ENCODE data around the gene ING5. TPM values are rescaled to one million over a fixed set of nuclear protein-coding genes. Genes with fewer than 3 reads are reported as not detected.

ING5 gene
- total RNA-seq, 1 donor from 2014 or later, result 16.3 TPM

- H3K27ac Mint-ChIP-seq (ENCODE audit: unreplicated experiment), result no peak overlapping the region
- no peaks in the 10 kb centered on the region for H3K27me3 Mint-ChIP-seq (ENCODE audit: low read depth)
- H3K4me1 Mint-ChIP-seq (ENCODE audit: low read depth), result no peaks in the 10 kb centered on the region
- no peak overlapping the region for H3K4me3 Mint-ChIP-seq (ENCODE audit: unreplicated experiment)
- TF ChIP-seq, protein P1, sequence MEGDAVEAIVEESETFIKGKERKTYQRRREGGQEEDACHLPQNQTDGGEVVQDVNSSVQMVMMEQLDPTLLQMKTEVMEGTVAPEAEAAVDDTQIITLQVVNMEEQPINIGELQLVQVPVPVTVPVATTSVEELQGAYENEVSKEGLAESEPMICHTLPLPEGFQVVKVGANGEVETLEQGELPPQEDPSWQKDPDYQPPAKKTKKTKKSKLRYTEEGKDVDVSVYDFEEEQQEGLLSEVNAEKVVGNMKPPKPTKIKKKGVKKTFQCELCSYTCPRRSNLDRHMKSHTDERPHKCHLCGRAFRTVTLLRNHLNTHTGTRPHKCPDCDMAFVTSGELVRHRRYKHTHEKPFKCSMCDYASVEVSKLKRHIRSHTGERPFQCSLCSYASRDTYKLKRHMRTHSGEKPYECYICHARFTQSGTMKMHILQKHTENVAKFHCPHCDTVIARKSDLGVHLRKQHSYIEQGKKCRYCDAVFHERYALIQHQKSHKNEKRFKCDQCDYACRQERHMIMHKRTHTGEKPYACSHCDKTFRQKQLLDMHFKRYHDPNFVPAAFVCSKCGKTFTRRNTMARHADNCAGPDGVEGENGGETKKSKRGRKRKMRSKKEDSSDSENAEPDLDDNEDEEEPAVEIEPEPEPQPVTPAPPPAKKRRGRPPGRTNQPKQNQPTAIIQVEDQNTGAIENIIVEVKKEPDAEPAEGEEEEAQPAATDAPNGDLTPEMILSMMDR (IDR thresholded peaks at IDR 0.05), result no peak
- H3K36me3 Mint-ChIP-seq (ENCODE audit: low read depth), result peaks cover 17% of the 10 kb centered on the region
- DNase-seq (ENCODE audit: low spot score), result no peak
- H3K9me3 Mint-ChIP-seq (ENCODE audit: low read depth), result no peaks in the 10 kb centered on the region
These were observed 49.9 kb downstream of the ING5 start for GRCh38 chr2:241751776-241752175.

DNA sequence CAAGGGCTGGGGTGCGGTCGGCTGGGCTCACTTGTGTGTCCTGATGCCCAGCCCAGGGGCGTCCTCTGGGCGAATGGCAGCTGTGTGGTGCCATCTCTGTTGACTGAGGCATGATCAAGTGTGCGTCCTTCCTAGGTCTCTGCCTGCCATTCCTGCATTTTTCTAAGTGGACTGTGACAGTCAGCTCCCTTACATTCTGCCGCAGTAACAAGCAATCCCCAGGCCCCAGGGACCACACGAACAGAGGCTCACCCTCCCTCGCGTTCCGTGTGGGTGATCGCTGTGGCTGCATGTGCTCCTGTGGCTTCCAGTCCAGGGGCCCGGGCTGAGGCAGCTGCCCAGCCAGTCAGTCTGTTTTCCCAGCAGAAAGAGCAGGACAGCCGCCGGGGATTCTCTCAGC, 50.4 kb downstream of the ING5 start:
- H3K4me1 Mint-ChIP-seq (ENCODE audit: low read depth), result no peaks in the 10 kb centered on the region
- peaks cover 16% of the 10 kb centered on the region for H3K36me3 Mint-ChIP-seq (ENCODE audit: low read depth)
- TF ChIP-seq, protein P1 (IDR thresholded peaks at IDR 0.05), result no peak
- H3K9me3 Mint-ChIP-seq (ENCODE audit: low read depth), result no peaks in the 10 kb centered on the region
- no peak for DNase-seq (ENCODE audit: low spot score)
- no peaks in the 10 kb centered on the region for H3K27me3 Mint-ChIP-seq (ENCODE audit: low read depth)
- no peak overlapping the region for H3K4me3 Mint-ChIP-seq (ENCODE audit: unreplicated experiment)
- no peak overlapping the region for H3K27ac Mint-ChIP-seq (ENCODE audit: unreplicated experiment)

DNA sequence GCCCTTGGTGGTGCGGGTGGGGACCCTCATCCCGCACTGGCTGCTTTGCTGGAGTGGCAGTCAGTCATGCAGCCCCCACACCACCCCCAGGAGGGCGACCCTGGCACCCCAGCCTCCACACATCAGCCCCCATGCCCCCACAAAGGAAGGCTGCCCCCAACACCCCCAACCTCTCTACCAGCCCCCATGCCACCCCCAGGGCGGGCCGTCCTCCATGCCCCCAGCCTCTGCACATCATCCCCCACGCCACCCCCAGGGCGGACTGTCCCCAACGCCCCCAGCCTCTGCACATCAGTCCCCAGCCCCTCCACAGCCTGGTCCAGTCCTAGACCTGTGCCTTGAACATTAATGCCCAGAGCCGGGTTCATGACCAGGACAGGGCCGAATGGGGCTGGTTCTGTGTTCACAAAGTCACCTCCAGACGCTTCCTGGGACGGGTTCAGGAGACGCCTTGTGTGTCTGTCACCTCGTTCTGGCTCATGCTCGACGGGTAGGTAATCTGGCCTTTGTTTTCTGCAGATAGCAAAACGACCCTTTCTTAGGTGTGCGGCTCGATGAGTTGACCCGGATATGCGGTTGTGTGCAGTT, 50.9 kb downstream of the ING5 start:
- DNase-seq (ENCODE audit: low spot score), result no peak
- no peaks in the 10 kb centered on the region for H3K9me3 Mint-ChIP-seq (ENCODE audit: low read depth)
- TF ChIP-seq, protein P1 (IDR thresholded peaks at IDR 0.05), result no peak
- no peak overlapping the region for H3K4me3 Mint-ChIP-seq (ENCODE audit: unreplicated experiment)
- H3K36me3 Mint-ChIP-seq (ENCODE audit: low read depth), result peaks cover 15% of the 10 kb centered on the region
- no peak overlapping the region for H3K27ac Mint-ChIP-seq (ENCODE audit: unreplicated experiment)
- H3K27me3 Mint-ChIP-seq (ENCODE audit: low read depth), result no peaks in the 10 kb centered on the region
- no peaks in the 10 kb centered on the region for H3K4me1 Mint-ChIP-seq (ENCODE audit: low read depth)

GRCh38 chr2:241753493-241753892, 51.7 kb downstream of the ING5 start:
- TF ChIP-seq, protein P1 (IDR thresholded peaks at IDR 0.05), result no peak

GRCh38 chr2:241754042-241754441, 52.2 kb downstream of the ING5 start:
- Mint-ChIP-seq H3K4me1 (ENCODE audit: low read depth) (no peaks in the 10 kb centered on the region), H3K27me3 (ENCODE audit: low read depth) (no peaks in the 10 kb centered on the region), H3K9me3 (ENCODE audit: low read depth) (no peaks in the 10 kb centered on the region), H3K4me3 (ENCODE audit: unreplicated experiment) (no peak overlapping the region), H3K36me3 (ENCODE audit: low read depth) (peaks cover 13% of the 10 kb centered on the region), H3K27ac (ENCODE audit: unreplicated experiment) (no peak overlapping the region)
- DNase-seq (ENCODE audit: low spot score), result no peak
- TF ChIP-seq, protein P1 (IDR thresholded peaks at IDR 0.05), result no peak

More at GRCh38 chr2:241753493-241753892, 51.7 kb downstream of the ING5 start:
- DNase-seq (ENCODE audit: low spot score), result no peak
- Mint-ChIP-seq H3K27me3 (ENCODE audit: low read depth) (no peaks in the 10 kb centered on the region), H3K4me3 (ENCODE audit: unreplicated experiment) (no peak overlapping the region), H3K9me3 (ENCODE audit: low read depth) (no peaks in the 10 kb centered on the region), H3K36me3 (ENCODE audit: low read depth) (peaks cover 17% of the 10 kb centered on the region), H3K4me1 (ENCODE audit: low read depth) (no peaks in the 10 kb centered on the region), H3K27ac (ENCODE audit: unreplicated experiment) (no peak overlapping the region)

Data from chondrocyte (in vitro differentiated cells).